ENCODE data around the gene GBP6. TPM values are rescaled to one million over a fixed set of nuclear protein-coding genes. Genes with fewer than 3 reads are reported as not detected.

The GBP6 gene
- not detected in 2 replicates for total RNA-seq

GRCh38 chr1:89363638-89364536 is at the start of gene GBP6:
Gene GBP6, plus strand, starts transcription at chr1:89364059. Its CDS starts 4,493 bp downstream, at chr1:89368552.

Other genes starting within 250 kb of the GBP6 start
- 0.49 and 3.5 TPM in 2 replicates for gene GBP2, start 237.9 kb upstream of the GBP6 start, total RNA-seq
- gene GBP7, start 188.1 kb upstream of the GBP6 start, total RNA-seq, result not detected in 2 replicates
- gene GBP4, start 165.1 kb upstream of the GBP6 start, total RNA-seq, result 0.13 TPM in 1 of 2 replicates, not detected in the other
- not detected in 2 replicates for gene GBP5, start 91.2 kb upstream of the GBP6 start, total RNA-seq
- 5.2 and 7.1 TPM in 2 replicates for gene LRRC8B, start 160.8 kb downstream of the GBP6 start, total RNA-seq

All from mesangial cell (primary cell).